ENCODE measurements around the gene ZNF415. TPM values are rescaled to one million over a fixed set of nuclear protein-coding genes. Genes with fewer than 3 reads are reported as not detected.
A peak's percentile ranks its signal among the peaks of the same experiment; 100 is the strongest.
"Not testable (repeated sequence)": the region's sequence is repeated elsewhere in the genome, so short reads cannot be mapped to it uniquely, and the experiment has no call there.

Gene ZNF415
- total and polyA plus RNA-seq, 9 donors, result 9.2 to 13.4 (median 12.5) TPM

GRCh38 chr19:53156850-53157249, 24.1 kb upstream of the ZNF415 start:
- peaks cover 11% of the 10 kb centered on the region for H3K4me1 ChIP-seq (ENCODE audit: control insufficient read depth, insufficient read depth, low read length)
- H3K4me3 ChIP-seq (ENCODE audit: low read length), result no peak overlapping the region
- no peak for DNase-seq
- peaks cover 4% of the 10 kb centered on the region for H3K9me3 ChIP-seq (replicated peaks; ENCODE audit: control insufficient read depth, low read depth, low read length)
- peaks cover 8% of the 10 kb centered on the region for H3K36me3 ChIP-seq (ENCODE audit: control insufficient read depth, insufficient read depth, low read length)
- no peaks in the 10 kb centered on the region for H3K27me3 ChIP-seq (ENCODE audit: control insufficient read depth, insufficient read depth, low read length)
- no peak overlapping the region for H3K27ac ChIP-seq (ENCODE audit: low read length)
- WGBS (ENCODE audit: insufficient coverage), result 83% methylated on average over 1 of the region's 9 CpGs

- peaks cover 34% of the 10 kb centered on the region for H3K9me3 ChIP-seq (replicated peaks; ENCODE audit: control insufficient read depth, low read depth, low read length)
- no peak for DNase-seq
- H3K4me1 ChIP-seq (ENCODE audit: control insufficient read depth, insufficient read depth, low read length), result no peaks in the 10 kb centered on the region
- peaks cover 22% of the 10 kb centered on the region for H3K36me3 ChIP-seq (ENCODE audit: control insufficient read depth, insufficient read depth, low read length)
- no peak overlapping the region for H3K4me3 ChIP-seq (ENCODE audit: low read length)
- no peaks in the 10 kb centered on the region for H3K27me3 ChIP-seq (ENCODE audit: control insufficient read depth, insufficient read depth, low read length)
- H3K27ac ChIP-seq (ENCODE audit: low read length), result no peak overlapping the region
Measured at GRCh38 chr19:53147645-53148044, 14.9 kb upstream of the ZNF415 start.

- no peaks in the 10 kb centered on the region for H3K4me1 ChIP-seq (ENCODE audit: control insufficient read depth, insufficient read depth, low read length)
- peaks cover 41% of the 10 kb centered on the region for H3K9me3 ChIP-seq (replicated peaks; ENCODE audit: control insufficient read depth, low read depth, low read length)
- no peak overlapping the region for H3K4me3 ChIP-seq (ENCODE audit: low read length)
- no peak overlapping the region for H3K27ac ChIP-seq (ENCODE audit: low read length)
- H3K36me3 ChIP-seq (ENCODE audit: control insufficient read depth, insufficient read depth, low read length), result peaks cover 15% of the 10 kb centered on the region
- WGBS (ENCODE audit: insufficient coverage), result no CpG with 5 or more reads among the region's 4 CpGs
- no peaks in the 10 kb centered on the region for H3K27me3 ChIP-seq (ENCODE audit: control insufficient read depth, insufficient read depth, low read length)
- no peak for DNase-seq
Measured at GRCh38 chr19:53140351-53140750, 7.6 kb upstream of the ZNF415 start.

GRCh38 chr19:53136432-53136831, 3.7 kb upstream of the ZNF415 start:
- Histone ChIP-seq H3K27me3 (ENCODE audit: control insufficient read depth, insufficient read depth, low read length) (no peaks in the 10 kb centered on the region), H3K36me3 (ENCODE audit: control insufficient read depth, insufficient read depth, low read length) (peaks cover 5% of the 10 kb centered on the region), H3K4me3 (ENCODE audit: low read length) (no peak overlapping the region), H3K9me3 (replicated peaks; ENCODE audit: control insufficient read depth, low read depth, low read length) (peaks cover 26% of the 10 kb centered on the region), H3K27ac (ENCODE audit: low read length) (no peak overlapping the region), H3K4me1 (ENCODE audit: control insufficient read depth, insufficient read depth, low read length) (peaks cover 7% of the 10 kb centered on the region)
- no CpG with 5 or more reads among the region's 3 CpGs for WGBS (ENCODE audit: insufficient coverage)
- no peak for DNase-seq

- 15% methylated on average over 6 of the region's 6 CpGs for WGBS (ENCODE audit: insufficient coverage)
- DNase-seq, result no peak
- Histone ChIP-seq H3K9me3 (replicated peaks; ENCODE audit: control insufficient read depth, low read depth, low read length) (no peaks in the 10 kb centered on the region), H3K36me3 (ENCODE audit: control insufficient read depth, insufficient read depth, low read length) (peaks cover 9% of the 10 kb centered on the region), H3K4me1 (ENCODE audit: control insufficient read depth, insufficient read depth, low read length) (peaks cover 8% of the 10 kb centered on the region), H3K4me3 (ENCODE audit: low read length) (peak overlapping the region; percentile 90), H3K27me3 (ENCODE audit: control insufficient read depth, insufficient read depth, low read length) (no peaks in the 10 kb centered on the region), H3K27ac (ENCODE audit: low read length) (no peak overlapping the region)
Measured at GRCh38 chr19:53131727-53132126, 983 bp downstream of the ZNF415 start.

GRCh38 chr19:53131085-53131590, 1.6 kb downstream of the ZNF415 start:
- H3K4me3 ChIP-seq (ENCODE audit: low read length), result no peak overlapping the region
- WGBS (ENCODE audit: insufficient coverage), result 85% methylated on average over 3 of the region's 4 CpGs

GRCh38 chr19:53130506-53130905, 2.2 kb downstream of the ZNF415 start:
- 80% methylated on average over 7 of the region's 7 CpGs for WGBS (ENCODE audit: insufficient coverage)
- H3K4me1 ChIP-seq (ENCODE audit: control insufficient read depth, insufficient read depth, low read length), result peaks cover 8% of the 10 kb centered on the region
- H3K36me3 ChIP-seq (ENCODE audit: control insufficient read depth, insufficient read depth, low read length), result peaks cover 9% of the 10 kb centered on the region
- no peak overlapping the region for H3K4me3 ChIP-seq (ENCODE audit: low read length)
- no peak overlapping the region for H3K27ac ChIP-seq (ENCODE audit: low read length)
- no peaks in the 10 kb centered on the region for H3K27me3 ChIP-seq (ENCODE audit: control insufficient read depth, insufficient read depth, low read length)
- DNase-seq, result no peak
- no peaks in the 10 kb centered on the region for H3K9me3 ChIP-seq (replicated peaks; ENCODE audit: control insufficient read depth, low read depth, low read length)

More at GRCh38 chr19:53131085-53131590, 1.6 kb downstream of the ZNF415 start:
- Histone ChIP-seq H3K4me1 (ENCODE audit: control insufficient read depth, insufficient read depth, low read length) (peaks cover 8% of the 10 kb centered on the region), H3K27ac (ENCODE audit: low read length) (no peak overlapping the region), H3K36me3 (ENCODE audit: control insufficient read depth, insufficient read depth, low read length) (peaks cover 9% of the 10 kb centered on the region), H3K27me3 (ENCODE audit: control insufficient read depth, insufficient read depth, low read length) (no peaks in the 10 kb centered on the region), H3K9me3 (replicated peaks; ENCODE audit: control insufficient read depth, low read depth, low read length) (no peaks in the 10 kb centered on the region)
- peak; percentile 7 for DNase-seq

GRCh38 chr19:53126733-53127526, 5.8 kb downstream of the ZNF415 start:
- H3K4me3 ChIP-seq (ENCODE audit: low read length); DNase-seq; H3K4me1 ChIP-seq (ENCODE audit: control insufficient read depth, insufficient read depth, low read length); H3K27me3 ChIP-seq (ENCODE audit: control insufficient read depth, insufficient read depth, low read length); H3K9me3 ChIP-seq (replicated peaks; ENCODE audit: control insufficient read depth, low read depth, low read length); H3K27ac ChIP-seq (ENCODE audit: low read length): not testable (repeated sequence)
- H3K36me3 ChIP-seq (ENCODE audit: control insufficient read depth, insufficient read depth, low read length), result peaks cover 18% of the 10 kb centered on the region
- 69% methylated on average over 4 of the region's 15 CpGs for WGBS (ENCODE audit: insufficient coverage)

- no peak overlapping the region for H3K27ac ChIP-seq (ENCODE audit: low read length)
- DNase-seq, result no peak
- H3K4me1 ChIP-seq (ENCODE audit: control insufficient read depth, insufficient read depth, low read length), result no peaks in the 10 kb centered on the region
- H3K9me3 ChIP-seq (replicated peaks; ENCODE audit: control insufficient read depth, low read depth, low read length), result no peaks in the 10 kb centered on the region
- H3K27me3 ChIP-seq (ENCODE audit: control insufficient read depth, insufficient read depth, low read length), result no peaks in the 10 kb centered on the region
- H3K4me3 ChIP-seq (ENCODE audit: low read length), result no peak overlapping the region
- H3K36me3 ChIP-seq (ENCODE audit: control insufficient read depth, insufficient read depth, low read length), result peaks cover 10% of the 10 kb centered on the region
- 82% methylated on average over 6 of the region's 7 CpGs for WGBS (ENCODE audit: insufficient coverage)
Measured at GRCh38 chr19:53123400-53123799, 9.3 kb downstream of the ZNF415 start.

- WGBS (ENCODE audit: insufficient coverage), result no CpG with 5 or more reads among the region's 2 CpGs
- peaks cover 41% of the 10 kb centered on the region for H3K36me3 ChIP-seq (ENCODE audit: control insufficient read depth, insufficient read depth, low read length)
- H3K9me3 ChIP-seq (replicated peaks; ENCODE audit: control insufficient read depth, low read depth, low read length), result peaks cover 7% of the 10 kb centered on the region
- H3K27ac ChIP-seq (ENCODE audit: low read length), result no peak overlapping the region
- no peak for DNase-seq
- no peaks in the 10 kb centered on the region for H3K4me1 ChIP-seq (ENCODE audit: control insufficient read depth, insufficient read depth, low read length)
- no peaks in the 10 kb centered on the region for H3K27me3 ChIP-seq (ENCODE audit: control insufficient read depth, insufficient read depth, low read length)
- no peak overlapping the region for H3K4me3 ChIP-seq (ENCODE audit: low read length)
Measured at GRCh38 chr19:53112286-53112685, 20.4 kb downstream of the ZNF415 start.
